Skeletal muscle tissue (tissue), 4 donors: Measurements from ENCODE around the gene CDON. TPM values are rescaled to one million over a fixed set of nuclear protein-coding genes. Genes with fewer than 3 reads are reported as not detected.
"Not testable (repeated sequence)": the region's sequence is repeated elsewhere in the genome, so short reads cannot be mapped to it uniquely, and the experiment has no call there.

Experiments used
- H3K27ac ChIP-seq: one replicate; pipeline ENCODE4 v1.7.0; 2013; ENCODE audit warnings: mild to moderate bottlenecking, low read depth, low read length, inconsistent platforms
- H3K27me3 ChIP-seq, 3 donors: one replicate each; pipeline ENCODE4 v1.7.0; 2013; ENCODE audit warnings: low read length in 3 of 3; ENCODE audit not compliant: control insufficient read depth in 3 of 3, insufficient read depth in 3 of 3
- H3K36me3 ChIP-seq, 3 donors: one replicate each; pipeline ENCODE4 v1.7.0; 2013; ENCODE audit warnings: low read length in 3 of 3; ENCODE audit not compliant: control insufficient read depth in 3 of 3, insufficient read depth in 3 of 3
- H3K4me1 ChIP-seq, 3 donors: one replicate each; pipeline ENCODE4 v1.7.0; 2013; ENCODE audit warnings: low read length in 3 of 3, mild to moderate bottlenecking in 3 of 3; ENCODE audit not compliant: control insufficient read depth in 3 of 3, insufficient read depth in 3 of 3
- H3K4me3 ChIP-seq, 3 donors: one replicate each; pipeline ENCODE4 v1.7.0; 2013; ENCODE audit warnings: low read length in 3 of 3
- H3K9ac ChIP-seq, 3 donors: one replicate each; pipeline ENCODE4 v1.7.0; 2013; ENCODE audit warnings: low read length in 3 of 3, mild to moderate bottlenecking in 3 of 3, moderate library complexity in 2 of 3, low read depth in 1 of 3
- H3K9me3 ChIP-seq, 3 donors: one replicate each; pipeline ENCODE4 v1.7.0; 2013; ENCODE audit warnings: low read length in 3 of 3; ENCODE audit not compliant: control insufficient read depth in 3 of 3
- total RNA-seq: library from RNA; depleted of rRNA; stranded (reverse); fragments of >200 nt; gene quantifications from one replicate; pipeline ENCODE4 v1.2.3, GENCODE V29; 2014
- donor health status: Osteomylitis.

CDON gene
- total RNA-seq, 1 donor from 2014 or later, result 28.7 TPM

DNA sequence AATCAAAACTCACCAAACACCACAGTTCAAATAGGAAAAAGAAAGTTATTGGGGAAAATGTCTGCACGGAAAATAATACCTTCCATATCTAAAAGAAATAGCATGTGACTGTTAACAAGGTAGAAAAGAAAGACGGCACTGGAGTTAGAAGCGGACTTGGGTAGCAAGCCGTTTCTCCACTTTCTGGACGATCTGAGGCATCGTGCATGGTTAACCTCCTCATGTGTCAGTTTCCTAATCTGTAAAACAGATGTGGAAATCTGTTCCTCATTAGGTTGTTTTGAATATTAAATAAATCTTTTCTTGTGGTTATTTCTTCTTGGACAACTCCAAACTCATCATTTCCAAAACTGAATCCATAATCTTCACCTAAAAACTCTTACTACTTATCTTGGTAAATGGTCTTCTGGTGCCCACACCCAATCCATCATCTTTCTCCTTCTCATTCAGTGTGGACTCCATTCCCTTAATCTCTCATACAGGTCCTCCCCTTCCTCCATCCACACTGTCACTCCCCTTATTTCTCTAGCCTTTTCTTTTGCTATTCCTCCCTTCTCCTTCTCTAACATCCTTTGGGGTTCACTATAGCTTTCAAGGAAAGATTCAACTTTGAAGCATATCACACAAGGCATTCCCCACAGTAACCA lies 63.3 kb downstream of the CDON start:
- Histone ChIP-seq H3K9ac (no peak overlapping the region), H3K27ac (no peak overlapping the region), H3K9me3 (no peaks in the 10 kb centered on the region), H3K27me3 (no peaks in the 10 kb centered on the region), H3K36me3 (peaks cover 0 to 10% (median 5%) of the 10 kb centered on the region in 3 donors), H3K4me1 (no peaks in the 10 kb centered on the region), H3K4me3 (no peak overlapping the region)

DNA sequence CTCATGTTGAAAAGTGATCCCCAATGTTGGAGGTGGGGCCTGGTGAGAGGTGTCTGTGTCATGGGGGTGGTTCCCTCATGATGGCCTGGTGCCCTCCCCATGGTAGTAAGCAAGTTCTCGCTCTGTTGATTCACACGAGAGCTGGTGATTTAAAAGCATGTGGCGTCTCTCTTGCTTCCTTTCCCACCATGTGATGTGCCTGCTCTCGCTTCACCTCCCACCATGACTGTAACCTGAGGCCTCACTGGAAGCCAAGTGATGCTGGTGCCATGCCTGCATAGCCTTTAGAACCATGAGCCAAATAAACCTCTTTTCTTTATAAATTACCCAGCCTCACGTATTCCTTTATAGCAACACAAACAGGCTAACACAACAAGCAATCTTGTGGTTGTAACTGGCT lies 64.4 kb downstream of the CDON start:
- Histone ChIP-seq H3K27me3 (no peaks in the 10 kb centered on the region), H3K9ac (no peak overlapping the region), H3K27ac (no peak overlapping the region), H3K4me1 (no peaks in the 10 kb centered on the region), H3K4me3 (no peak overlapping the region), H3K9me3 (no peaks in the 10 kb centered on the region), H3K36me3 (peaks cover 0 to 10% (median 5%) of the 10 kb centered on the region in 3 donors)

DNA sequence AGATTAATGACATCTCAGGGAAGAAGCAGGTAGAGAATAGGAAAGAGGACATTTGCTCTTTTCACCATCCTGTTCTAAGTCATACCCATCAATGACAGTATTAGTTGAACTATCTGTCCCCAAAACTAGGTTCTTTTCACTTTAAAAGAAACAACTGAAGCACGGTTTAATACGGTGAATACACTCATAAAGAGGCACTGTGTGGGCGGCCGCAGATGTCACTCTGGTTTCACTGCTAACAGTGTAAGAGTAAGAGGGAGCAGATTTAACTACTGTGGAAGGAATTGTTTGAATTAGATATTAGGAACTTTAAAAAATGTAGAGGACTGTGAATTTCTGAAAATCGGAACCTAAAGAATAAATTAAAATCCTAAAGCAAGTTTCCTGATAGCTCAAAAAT lies 67.4 kb downstream of the CDON start:
- Histone ChIP-seq H3K36me3 (peaks cover 0 to 5% (median 3%) of the 10 kb centered on the region in 3 donors), H3K4me3 (no peak overlapping the region), H3K4me1 (no peaks in the 10 kb centered on the region), H3K27ac (no peak overlapping the region), H3K9ac (no peak overlapping the region), H3K27me3 (no peaks in the 10 kb centered on the region), H3K9me3 (no peaks in the 10 kb centered on the region)

DNA sequence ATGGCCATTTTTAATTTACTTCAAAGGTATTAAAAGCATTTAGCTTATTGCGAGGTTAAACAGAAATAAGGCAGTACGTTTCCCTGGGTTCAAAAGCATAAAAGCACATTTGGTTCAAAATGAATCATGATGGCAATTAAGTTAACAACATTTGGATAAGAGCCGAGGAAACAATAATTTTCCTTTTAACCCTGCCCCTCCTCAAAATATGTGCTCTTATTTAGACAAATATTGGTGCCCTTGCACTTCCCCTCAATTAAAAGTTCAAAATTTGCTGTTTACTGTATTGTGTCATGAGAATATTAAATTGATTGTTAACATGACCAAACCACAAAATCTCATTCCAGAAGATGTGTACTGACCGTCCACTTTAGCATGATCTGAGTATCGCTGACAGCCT lies 68.2 kb downstream of the CDON start:
- H3K27ac ChIP-seq, result no peak overlapping the region
- no peak overlapping the region for H3K9ac ChIP-seq
- no peaks in the 10 kb centered on the region for H3K27me3 ChIP-seq
- peaks cover 0 to 5% (median 3%) of the 10 kb centered on the region in 3 donors for H3K36me3 ChIP-seq
- no peaks in the 10 kb centered on the region for H3K9me3 ChIP-seq
- H3K4me3 ChIP-seq, result no peak overlapping the region
- no peaks in the 10 kb centered on the region for H3K4me1 ChIP-seq

DNA sequence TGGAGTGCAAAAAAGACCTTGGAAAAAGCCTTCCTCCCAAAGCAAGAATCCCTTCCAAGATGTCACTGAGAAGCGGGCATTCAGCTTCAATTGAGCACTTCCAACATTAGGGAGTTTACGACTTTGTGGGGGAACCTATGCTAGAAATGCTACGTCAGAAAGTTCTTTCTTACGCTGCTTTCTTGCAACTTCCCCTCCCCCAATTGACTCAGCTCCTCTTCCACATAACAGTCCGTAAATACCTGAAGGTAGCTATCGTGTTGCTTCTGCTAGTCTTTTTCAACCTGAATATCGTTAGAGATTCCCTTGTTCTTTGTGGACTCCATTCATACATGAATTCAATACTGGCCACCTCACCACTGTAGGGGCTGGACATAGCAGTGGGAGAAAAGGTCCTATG lies 69.8 kb downstream of the CDON start:
- no peaks in the 10 kb centered on the region for H3K4me1 ChIP-seq
- H3K27ac ChIP-seq, result no peak overlapping the region
- no peak overlapping the region for H3K9ac ChIP-seq
- peaks cover 0 to 5% (median 3%) of the 10 kb centered on the region in 3 donors for H3K36me3 ChIP-seq
- no peaks in the 10 kb centered on the region for H3K9me3 ChIP-seq
- H3K4me3 ChIP-seq, result no peak overlapping the region
- H3K27me3 ChIP-seq, result no peaks in the 10 kb centered on the region

DNA sequence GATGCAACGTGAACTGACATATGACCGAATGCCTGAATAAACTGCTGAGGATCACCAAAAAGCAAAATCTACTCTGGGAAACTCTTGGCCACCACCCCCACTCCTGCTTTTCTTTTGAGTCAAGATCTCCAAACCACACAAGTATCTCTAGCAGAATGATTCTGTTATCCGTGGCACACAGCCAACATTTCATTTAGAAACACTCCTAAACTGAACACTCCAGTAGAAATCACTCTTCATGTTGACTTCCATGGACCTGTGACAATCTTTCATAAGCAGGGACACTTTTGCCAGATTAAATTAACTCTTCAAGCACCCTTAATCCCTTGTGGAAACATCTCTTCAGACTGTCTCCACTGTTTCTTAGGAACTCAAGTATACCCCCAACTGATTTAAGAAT lies 72.4 kb downstream of the CDON start:
- Histone ChIP-seq H3K4me1 (no peaks in the 10 kb centered on the region), H3K36me3 (peaks cover 0 to 3% (median 0%) of the 10 kb centered on the region in 3 donors), H3K4me3 (no peak overlapping the region), H3K27me3 (no peaks in the 10 kb centered on the region), H3K9me3 (no peaks in the 10 kb centered on the region), H3K27ac (no peak overlapping the region), H3K9ac (no peak overlapping the region)

DNA sequence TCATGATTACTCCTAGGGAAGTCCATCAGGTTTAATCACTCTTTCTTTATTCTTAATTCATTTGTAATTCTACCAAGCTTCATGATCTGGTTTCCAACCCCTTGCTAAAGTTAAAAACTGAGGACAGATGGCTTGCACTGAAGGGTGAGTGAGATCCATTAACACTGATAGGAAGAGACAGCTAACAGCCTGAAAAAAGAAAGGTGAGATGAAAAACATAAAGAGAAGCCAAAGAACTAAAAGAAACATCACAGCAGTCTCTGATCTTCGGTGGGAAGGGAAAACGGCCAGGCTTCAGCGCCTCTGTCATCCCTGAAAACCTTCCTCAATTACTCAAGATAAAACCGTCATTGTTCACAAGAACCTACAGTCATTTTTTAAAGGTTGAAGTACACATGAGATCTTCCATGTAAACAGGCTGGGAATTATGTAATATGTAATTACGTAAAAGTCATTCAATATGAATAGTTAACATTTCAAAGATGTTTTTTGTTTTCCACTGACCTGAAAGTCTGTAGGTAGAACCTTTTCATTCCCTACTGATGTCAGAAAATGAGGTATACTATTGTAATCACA lies 75.5 kb downstream of the CDON start:
- Histone ChIP-seq H3K27ac (no peak overlapping the region), H3K9me3 (no peaks in the 10 kb centered on the region), H3K36me3 (peaks cover 0 to 1% (median 0%) of the 10 kb centered on the region in 3 donors), H3K4me3 (no peak overlapping the region), H3K9ac (no peak overlapping the region), H3K27me3 (no peaks in the 10 kb centered on the region), H3K4me1 (no peaks in the 10 kb centered on the region)

DNA sequence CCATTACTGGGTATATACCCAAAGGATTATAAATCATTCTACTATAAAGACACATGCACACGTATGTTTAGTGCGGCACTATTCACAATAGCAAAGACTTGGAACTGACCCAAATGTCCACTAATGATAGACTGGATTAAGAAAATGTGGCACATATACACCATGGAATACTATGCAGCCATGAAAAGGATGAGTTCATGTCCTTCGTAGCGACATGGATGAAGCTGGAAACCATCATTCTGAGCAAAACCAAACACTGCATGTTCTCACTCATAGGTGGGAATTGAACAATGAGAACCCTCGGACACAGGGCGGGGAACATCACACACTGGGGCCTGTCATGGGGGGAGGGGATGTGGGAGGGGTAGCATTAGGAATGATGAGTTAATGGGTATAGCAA lies 76.7 kb downstream of the CDON start:
- H3K27ac ChIP-seq, H3K4me3 ChIP-seq, H3K9me3 ChIP-seq, H3K4me1 ChIP-seq, H3K9ac ChIP-seq, H3K27me3 ChIP-seq, H3K36me3 ChIP-seq: not testable (repeated sequence)

DNA sequence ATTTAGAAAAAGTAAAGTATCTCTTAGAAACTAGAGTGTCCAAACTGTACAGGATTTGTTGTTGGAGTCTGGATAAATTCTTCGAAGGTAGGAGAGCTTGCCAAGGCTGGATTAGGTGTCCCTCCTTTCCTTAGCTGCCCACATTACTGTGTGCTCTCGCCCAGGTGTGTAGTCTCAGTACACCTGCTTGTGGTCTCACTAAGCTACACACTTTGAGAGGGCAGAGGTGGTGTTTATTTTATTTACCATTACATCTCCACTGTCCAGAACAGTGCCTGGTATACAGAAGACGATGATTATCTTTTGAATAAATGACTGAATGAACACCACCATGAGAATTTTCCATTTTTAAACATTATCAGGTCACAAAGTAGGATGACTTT lies 80.3 kb downstream of the CDON start:
- no peak overlapping the region for H3K4me3 ChIP-seq
- peaks cover 0 to 1% (median 0%) of the 10 kb centered on the region in 3 donors for H3K36me3 ChIP-seq
- no peak overlapping the region for H3K9ac ChIP-seq
- no peaks in the 10 kb centered on the region for H3K27me3 ChIP-seq
- H3K4me1 ChIP-seq, result no peaks in the 10 kb centered on the region
- H3K9me3 ChIP-seq, result no peaks in the 10 kb centered on the region
- H3K27ac ChIP-seq, result no peak overlapping the region

DNA sequence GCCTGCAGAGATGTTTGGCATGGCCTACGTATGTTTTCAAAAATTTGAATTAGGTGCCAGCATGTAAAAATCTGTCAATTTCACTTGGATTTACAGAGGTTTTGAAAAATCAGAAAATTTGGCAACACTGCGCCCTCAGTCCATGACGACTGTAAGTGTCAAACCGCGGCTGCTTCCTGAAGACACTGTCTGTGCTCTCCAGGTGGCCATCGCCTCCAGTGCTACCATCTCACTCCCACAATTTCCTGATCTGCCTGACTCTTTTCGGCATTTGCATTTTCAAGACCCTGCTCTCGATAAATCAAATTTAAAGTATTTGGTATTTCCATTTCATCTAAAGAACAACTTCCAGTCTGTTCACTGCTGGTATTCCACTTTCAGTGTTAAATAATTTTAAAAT lies 82.2 kb downstream of the CDON start:
- H3K9me3 ChIP-seq, result no peaks in the 10 kb centered on the region
- H3K4me3 ChIP-seq, result no peak overlapping the region
- no peaks in the 10 kb centered on the region for H3K4me1 ChIP-seq

More for the DNA sequence above, 82.2 kb downstream of the CDON start:
- Histone ChIP-seq H3K27ac (no peak overlapping the region), H3K36me3 (peaks cover 0 to 5% (median 0%) of the 10 kb centered on the region in 3 donors), H3K9ac (no peak overlapping the region), H3K27me3 (no peaks in the 10 kb centered on the region)
